Ishikawa (cell line): ENCODE measurements around the gene IGF1R.

Experiments used
- CEBPB ChIP-seq: IDR thresholded peaks from 2 replicates; pipeline ENCODE4 v1.6.1; 2012
- CREB1 ChIP-seq: IDR thresholded peaks from 2 replicates; pipeline ENCODE4 v1.6.1; 2012; ENCODE audit warnings: low read depth
- EGR1 ChIP-seq: IDR thresholded peaks from 2 replicates; pipeline ENCODE4 v1.6.1; 2012
- EP300 ChIP-seq: IDR thresholded peaks from 2 replicates; pipeline ENCODE4 v1.6.1; 2012; ENCODE audit warnings: borderline replicate concordance
- FOXM1 ChIP-seq: IDR thresholded peaks from 2 replicates; pipeline ENCODE4 v1.6.1; 2012; ENCODE audit warnings: low read depth, borderline replicate concordance
- MAX ChIP-seq: IDR thresholded peaks from 2 replicates; pipeline ENCODE4 v1.6.1; 2012
- NFIC ChIP-seq: IDR thresholded peaks from 2 replicates; pipeline ENCODE4 v1.6.1; 2012
- RAD21 ChIP-seq: IDR thresholded peaks from 2 replicates; pipeline ENCODE4 v1.6.1; 2012; ENCODE audit warnings: low read depth
- REST ChIP-seq: IDR thresholded peaks from 2 replicates; pipeline ENCODE4 v1.6.1; 2012; ENCODE audit warnings: low read depth, mild to moderate bottlenecking
- TAF1 ChIP-seq: IDR thresholded peaks from 2 replicates; pipeline ENCODE4 v1.6.1; 2012; ENCODE audit warnings: low read depth, mild to moderate bottlenecking
- TCF12 ChIP-seq: IDR thresholded peaks from 2 replicates; pipeline ENCODE4 v1.6.1; 2012; ENCODE audit warnings: low read depth
- TEAD4 ChIP-seq: IDR thresholded peaks from 2 replicates; pipeline ENCODE4 v1.6.1; 2012
- USF1 ChIP-seq: IDR thresholded peaks from 2 replicates; pipeline ENCODE4 v1.6.1; 2012
- YY1 ChIP-seq: IDR thresholded peaks from 2 replicates; pipeline ENCODE4 v1.6.1; 2012; ENCODE audit warnings: low read depth
- ZBTB7A ChIP-seq: IDR thresholded peaks from 2 replicates; pipeline ENCODE4 v1.6.1; 2012; ENCODE audit warnings: low read depth

The IGF1R gene

DNA sequence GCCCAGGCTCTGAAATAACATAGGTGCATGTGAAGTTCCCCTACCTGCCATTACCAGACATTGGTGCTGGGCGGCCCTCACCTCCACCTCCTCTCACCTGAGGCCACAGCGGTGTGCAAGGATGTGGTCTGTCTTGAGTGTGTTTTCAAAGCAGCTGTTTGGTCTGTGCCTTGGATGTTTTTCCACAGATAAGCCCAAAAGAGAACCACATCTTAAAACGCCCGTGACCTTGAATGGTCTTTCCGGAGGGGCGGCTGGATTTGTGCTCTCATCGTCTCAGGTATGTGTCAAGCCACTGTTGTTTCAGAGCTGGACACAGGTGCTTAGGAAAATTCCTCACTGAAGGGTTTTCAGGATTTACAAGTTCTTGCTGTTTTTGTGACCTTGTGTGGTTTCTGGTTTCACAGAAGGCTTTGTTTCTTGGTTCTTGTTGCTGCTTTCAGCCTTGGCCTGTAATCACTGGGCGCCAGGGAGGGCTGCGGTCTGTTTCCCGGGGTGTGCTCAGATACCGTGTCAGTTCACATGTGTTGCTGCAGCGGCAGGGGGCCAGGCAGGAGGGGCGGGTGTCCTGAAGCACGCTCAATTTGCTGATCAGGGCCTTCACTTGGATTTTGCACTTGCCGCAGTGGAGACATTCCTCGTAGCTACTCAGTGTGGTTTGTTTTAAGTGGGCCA is 128.4 kb downstream of the IGF1R start:
- TF ChIP-seq MAX = peak; percentile 83
- peak; percentile 47; the same call in 1 of the 2 replicates for TF ChIP-seq USF1
- peak; percentile 97 for TF ChIP-seq EP300
- peak; percentile 88 for TF ChIP-seq NFIC
- TF ChIP-seq CEBPB = peak; percentile 60
- peak; percentile 94 for TF ChIP-seq TEAD4
- no peak for TF ChIP-seq ZBTB7A
- no peak for TF ChIP-seq EGR1
- TF ChIP-seq RAD21 = peak; percentile 33; the same call in 1 of the 2 replicates
- peak; percentile 88 for TF ChIP-seq FOXM1
- no peak for TF ChIP-seq TAF1
- 0 out of 2 replicates have a peak, but pooled peaks have one; percentile 38 for TF ChIP-seq YY1
- 0 out of 2 replicates have a peak, but pooled peaks have one; percentile 21 for TF ChIP-seq REST
- peak; percentile 99 for TF ChIP-seq TCF12
- TF ChIP-seq CREB1 = no peak

GRCh38 chr15:98777426-98777825 is 129.1 kb downstream of the IGF1R start:
- TF ChIP-seq ZBTB7A (no peak), TEAD4 (no peak), REST (no peak), NFIC (no peak), YY1 (no peak), CEBPB (no peak)

GRCh38 chr15:98778263-98778959 is 130.1 kb downstream of the IGF1R start:
- TF ChIP-seq TAF1 (no peak), FOXM1 (no peak), MAX (no peak), YY1 (no peak), EP300 (no peak), REST (no peak), ZBTB7A (no peak), USF1 (no peak), TCF12 (no peak), CEBPB (no peak), CREB1 (no peak), RAD21 (no peak), TEAD4 (no peak)

DNA sequence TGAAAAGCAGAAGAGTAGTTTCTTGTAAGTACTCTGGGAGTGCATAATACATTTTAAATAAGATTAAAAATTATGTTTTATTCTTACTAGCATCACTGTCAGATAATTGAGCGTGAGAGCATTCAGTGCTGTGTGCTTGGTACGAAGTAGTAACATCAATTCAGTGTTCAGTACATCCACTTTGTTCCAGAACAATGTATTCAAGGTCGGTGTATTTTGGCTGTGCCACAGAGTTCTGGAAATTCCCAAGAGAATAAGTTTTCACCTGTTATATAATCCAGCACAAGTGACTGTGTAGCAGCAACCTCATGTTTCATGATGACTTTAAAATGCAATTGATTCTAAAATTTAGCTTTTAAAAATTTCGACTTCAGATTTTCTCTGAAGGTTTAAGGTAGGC is 130.6 kb downstream of the IGF1R start:
- no peak for TF ChIP-seq TAF1
- no peak for TF ChIP-seq CREB1
- no peak for TF ChIP-seq YY1
- TF ChIP-seq EP300 = no peak
- TF ChIP-seq FOXM1 = no peak
- no peak for TF ChIP-seq CEBPB
- TF ChIP-seq ZBTB7A = no peak
- no peak for TF ChIP-seq REST
- TF ChIP-seq USF1 = no peak
- no peak for TF ChIP-seq RAD21
- no peak for TF ChIP-seq TCF12
- TF ChIP-seq NFIC = no peak
- no peak for TF ChIP-seq EGR1
- no peak for TF ChIP-seq TEAD4
- no peak for TF ChIP-seq MAX
